HG02981 (cell line): ENCODE data around the gene STK33.

Experiments
- ATAC-seq: cut with Tn5 transposase; IDR thresholded peaks from one replicate; pipeline ENCODE4 v1.9.1; 2021; ENCODE audit warnings: mild to moderate bottlenecking, moderate library complexity; ENCODE audit not compliant: unreplicated experiment

STK33 gene

DNA sequence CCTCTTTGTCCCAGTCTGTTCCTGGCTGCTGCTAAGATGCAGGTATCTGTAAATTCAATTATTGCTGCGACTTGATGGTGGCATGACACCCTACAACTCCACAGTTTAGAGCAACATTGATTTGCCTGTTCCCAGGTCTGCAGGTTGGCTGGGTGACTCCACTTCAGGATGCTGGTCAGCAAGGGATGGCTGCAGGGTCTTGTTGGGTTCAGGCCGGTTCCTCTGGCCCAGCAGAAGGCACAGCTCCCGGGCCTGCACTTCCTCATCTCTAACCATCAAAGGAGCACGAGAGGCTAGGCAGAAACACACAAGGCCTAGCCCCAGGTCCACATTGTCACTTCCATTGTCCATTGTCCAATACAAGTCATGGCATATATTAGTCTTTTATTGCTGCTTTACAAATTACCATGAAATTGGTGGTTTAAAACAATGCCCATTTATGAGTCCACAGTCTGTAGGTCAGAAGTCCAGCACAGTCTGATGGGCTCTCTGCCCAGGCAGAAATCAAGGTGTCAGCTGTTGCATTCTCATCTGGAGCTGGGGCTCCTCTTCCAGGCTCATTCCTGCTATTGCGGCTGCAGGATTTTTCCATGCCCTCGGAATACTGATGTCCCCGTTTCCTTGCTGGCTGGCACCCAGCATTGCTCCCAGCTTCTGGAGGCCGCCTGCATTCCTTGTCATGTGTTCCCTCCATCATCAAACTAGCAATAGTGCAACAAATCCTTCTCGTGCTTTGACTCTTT, 233.8 kb downstream of the STK33 start:
- ATAC-seq, result no peak

DNA sequence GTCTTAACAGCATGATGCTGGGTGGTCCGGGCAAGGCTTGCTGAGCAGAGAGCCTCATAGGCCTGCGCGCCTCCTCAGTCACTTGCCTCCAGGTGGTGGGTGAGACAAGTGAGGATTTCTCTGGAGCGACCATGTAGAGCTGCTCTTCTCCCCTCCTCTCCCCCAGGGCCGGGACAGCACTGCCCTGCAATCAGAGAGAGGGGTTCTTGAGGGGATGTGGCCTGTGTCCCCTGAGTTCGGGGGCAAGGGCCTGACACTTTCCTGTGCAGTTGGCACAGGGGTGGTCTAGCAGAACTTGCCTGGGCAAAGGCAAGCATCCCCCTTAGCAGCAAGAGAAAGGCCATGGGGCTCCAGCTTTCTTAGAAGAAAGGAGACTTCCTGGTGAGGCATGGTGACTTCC, 234.5 kb downstream of the STK33 start:
- no peak for ATAC-seq

DNA sequence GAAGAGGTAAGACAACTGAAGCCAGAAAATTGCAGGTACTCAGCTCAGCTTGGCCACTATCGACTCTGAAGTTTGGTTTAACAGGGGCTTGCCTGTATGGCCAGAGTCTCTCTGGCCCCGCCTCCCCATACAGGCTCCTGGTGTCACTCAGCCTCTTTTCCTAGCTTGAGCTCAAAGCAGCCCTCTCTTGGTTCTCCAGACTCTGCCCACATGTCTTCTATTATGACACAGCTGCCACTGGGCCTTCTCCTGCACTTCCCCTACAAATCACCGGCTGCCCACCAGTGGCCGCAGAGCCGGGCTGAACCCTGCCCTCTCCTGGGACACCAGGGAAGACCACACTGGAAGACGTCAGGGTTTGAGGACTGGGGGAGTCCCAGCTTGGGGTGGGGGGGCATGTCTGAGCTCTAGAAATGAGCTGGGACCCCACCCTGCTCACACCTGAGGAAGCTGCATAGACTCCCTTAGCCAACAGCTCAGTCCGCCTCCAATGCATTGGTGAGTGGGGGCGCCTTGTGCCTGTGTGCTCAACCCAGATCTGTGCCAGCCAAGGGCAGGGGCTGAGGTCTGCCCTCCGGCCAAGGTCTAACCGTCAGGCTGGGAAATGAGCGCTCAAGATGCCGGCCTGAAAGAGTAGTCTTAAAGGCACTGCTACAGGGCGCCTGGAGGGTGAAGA, 236.0 kb downstream of the STK33 start:
- ATAC-seq, result no peak

GRCh38 chr11:8357505-8357888, 236.5 kb downstream of the STK33 start:
- no peak for ATAC-seq

DNA sequence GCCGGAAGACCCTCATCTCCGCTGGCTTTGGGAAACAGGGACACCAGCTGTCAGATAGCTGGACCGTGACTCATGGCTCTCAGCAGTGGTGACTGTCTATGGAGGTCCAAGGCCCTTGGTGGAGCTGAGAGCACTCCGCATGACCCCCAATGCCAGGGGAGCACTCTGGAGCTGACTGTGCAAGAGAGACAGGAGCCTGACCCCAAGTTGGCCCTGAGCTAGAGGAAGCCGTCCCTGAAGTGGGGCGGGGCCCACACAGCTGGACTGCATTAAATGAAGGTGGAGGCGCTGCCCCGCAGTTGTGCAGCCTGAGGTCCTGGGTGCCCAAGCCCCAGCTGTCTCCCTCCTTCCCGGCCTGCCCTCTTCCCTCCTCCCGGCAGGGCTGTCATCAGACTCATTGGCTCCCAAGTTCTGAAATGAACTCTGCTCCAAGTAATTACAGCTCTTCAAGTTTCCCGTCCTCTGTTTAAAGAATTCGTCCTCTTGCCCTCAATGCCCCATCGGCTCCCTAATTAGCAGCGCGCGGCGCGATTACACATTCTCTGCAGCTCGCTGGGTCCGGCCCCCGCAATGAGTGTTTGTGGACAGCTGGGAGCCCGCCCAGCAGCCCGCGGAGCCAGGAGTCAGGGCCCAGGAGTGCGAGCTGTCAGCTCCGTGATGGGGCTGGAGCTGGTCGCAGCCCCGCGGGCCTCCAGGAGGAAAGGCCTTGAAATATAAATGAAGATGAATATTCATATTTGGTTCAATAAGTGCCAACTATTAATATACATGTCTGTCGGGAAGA, 237.1 kb downstream of the STK33 start:
- no peak for ATAC-seq

- no peak for ATAC-seq
These were observed 237.8 kb downstream of the STK33 start for GRCh38 chr11:8356216-8356615.

- ATAC-seq, result no peak
These were observed 238.6 kb downstream of the STK33 start for GRCh38 chr11:8355416-8355742.

GRCh38 chr11:8354622-8355415, 239.2 kb downstream of the STK33 start:
- ATAC-seq, result no peak

- no peak for ATAC-seq
These were observed 241.0 kb downstream of the STK33 start for GRCh38 chr11:8352876-8353505.

- no peak for ATAC-seq
These were observed 241.7 kb downstream of the STK33 start for GRCh38 chr11:8352103-8352875.

- ATAC-seq, result no peak
These were observed 242.8 kb downstream of the STK33 start for GRCh38 chr11:8351223-8351622.

DNA sequence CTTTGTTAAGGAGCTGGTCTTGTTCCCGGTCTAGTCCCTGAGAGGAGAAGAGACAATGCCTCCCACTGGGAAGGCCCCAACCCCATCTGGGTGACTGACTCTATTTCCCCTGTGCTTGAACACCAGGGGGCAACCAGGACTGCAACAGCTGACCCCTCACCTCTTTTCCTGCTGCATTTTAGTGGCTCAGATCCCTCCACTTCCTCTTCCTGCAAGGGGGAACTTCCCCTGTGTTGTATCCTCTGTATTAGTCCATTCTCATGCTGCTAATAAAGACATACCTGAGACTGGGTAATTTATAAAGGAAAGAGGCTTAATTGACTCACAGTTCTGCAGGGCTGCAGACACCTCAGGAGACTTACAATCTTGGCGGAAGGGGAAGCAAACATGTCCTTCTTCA, 246.1 kb downstream of the STK33 start:
- ATAC-seq, result no peak

DNA sequence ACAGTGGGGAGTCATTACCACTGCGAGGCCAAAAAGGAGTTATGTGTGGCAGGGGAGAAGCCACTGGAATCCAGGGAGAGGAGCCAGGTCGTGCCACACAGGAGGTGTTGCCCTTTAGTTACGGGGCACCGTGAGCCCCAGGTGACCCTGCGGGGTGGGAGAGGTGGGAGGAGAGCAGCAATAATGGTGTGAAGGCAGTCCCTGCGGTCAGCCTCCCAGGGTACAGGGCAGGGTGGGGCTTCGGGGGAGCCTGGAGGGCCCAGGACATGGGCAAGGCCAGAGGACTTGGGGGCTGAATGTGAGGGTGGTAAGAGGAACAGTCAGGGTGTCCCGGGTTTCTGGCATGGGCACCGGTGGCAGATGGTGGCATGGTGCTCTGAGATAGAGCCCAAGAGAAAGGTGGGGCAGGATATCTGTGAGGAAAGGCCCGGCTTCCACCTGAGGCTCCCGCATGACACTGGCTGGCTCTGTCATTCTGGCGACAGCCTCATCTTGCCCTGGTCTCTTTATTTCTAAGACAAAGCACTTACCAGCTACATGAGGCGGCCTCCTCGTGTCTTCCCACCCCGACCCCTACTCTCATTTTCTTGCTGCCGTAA, 247.8 kb downstream of the STK33 start:
- ATAC-seq, result no peak

GRCh38 chr11:8345179-8345578, 248.8 kb downstream of the STK33 start:
- no peak for ATAC-seq

- ATAC-seq, result no peak
These were observed 249.7 kb downstream of the STK33 start for GRCh38 chr11:8344346-8344745.

GRCh38 chr11:8342821-8343681, 251.0 kb downstream of the STK33 start:
- peak; percentile 76 for ATAC-seq

- ATAC-seq, result no peak
These were observed 252.0 kb downstream of the STK33 start for GRCh38 chr11:8341996-8342395.
